Jurkat, Clone E6-1 (cell line): Measurements from ENCODE around the gene RANBP1.

Source experiments
- DNase-seq: peaks from one replicate; pipeline ENCODE4 v3.0.0-alpha.2; 2011; ENCODE audit warnings: low read depth, low spot score
- H3K4me3 ChIP-seq: 2 replicates; pipeline ENCODE4 v1.5.1; 2011; ENCODE audit warnings: mild to moderate bottlenecking, low read length, control low read depth, moderate library complexity

The RANBP1 gene

DNA sequence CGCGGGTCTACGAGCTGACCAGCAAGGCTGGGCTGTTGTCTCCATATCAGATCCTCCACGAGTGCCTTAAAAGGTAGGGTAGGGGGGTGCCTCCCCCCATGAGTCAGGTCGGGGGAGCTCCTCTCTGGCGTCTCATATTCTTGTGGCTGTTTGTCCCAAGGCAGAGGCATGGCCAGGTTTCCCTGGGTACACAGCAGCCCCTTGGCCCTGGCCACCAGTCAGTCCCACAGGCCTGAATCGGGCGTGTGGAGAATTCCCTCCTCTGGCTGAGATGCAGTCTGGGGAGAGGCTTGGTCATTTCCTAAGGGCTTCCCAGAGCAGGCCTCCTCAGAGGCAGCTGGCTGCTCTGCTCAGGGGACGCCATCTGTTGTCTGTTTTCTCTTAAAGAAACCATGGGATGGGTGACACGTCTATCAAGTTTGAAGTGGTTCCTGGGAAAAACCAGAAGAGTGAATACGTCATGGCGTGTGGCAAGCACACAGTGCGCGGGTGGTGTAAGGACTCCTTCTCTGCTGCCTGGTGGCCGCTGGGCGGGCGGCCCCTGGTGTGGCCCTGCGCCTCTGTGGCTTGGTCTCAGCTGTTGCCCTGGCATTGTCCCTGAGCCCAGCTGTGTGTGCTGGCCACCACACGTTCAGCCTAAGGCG, 9.6 kb upstream of the RANBP1 start:
- no peak overlapping the region for H3K4me3 ChIP-seq
- DNase-seq: no peak

DNA sequence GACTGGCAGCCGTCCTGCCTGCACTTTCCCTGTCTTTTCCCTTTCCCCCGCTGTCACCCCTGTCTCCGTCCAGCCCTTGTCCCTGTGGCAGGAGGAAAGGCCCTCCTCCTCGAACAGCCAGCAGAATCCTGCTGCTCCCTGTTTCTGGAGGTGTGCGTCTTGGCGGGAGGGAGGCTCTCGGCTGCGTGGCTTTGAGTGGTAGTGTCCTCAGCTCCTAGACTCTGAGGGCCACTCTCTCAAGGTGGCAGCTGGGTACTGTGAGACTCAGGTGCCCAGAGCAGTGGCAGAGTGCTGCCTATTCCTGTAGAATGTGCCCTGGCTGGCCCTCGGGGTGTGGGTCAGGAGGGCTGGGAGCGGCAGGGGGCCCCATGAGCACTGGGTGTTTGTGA, 9.1 kb upstream of the RANBP1 start:
- H3K4me3 ChIP-seq: no peak overlapping the region
- DNase-seq: no peak

DNA sequence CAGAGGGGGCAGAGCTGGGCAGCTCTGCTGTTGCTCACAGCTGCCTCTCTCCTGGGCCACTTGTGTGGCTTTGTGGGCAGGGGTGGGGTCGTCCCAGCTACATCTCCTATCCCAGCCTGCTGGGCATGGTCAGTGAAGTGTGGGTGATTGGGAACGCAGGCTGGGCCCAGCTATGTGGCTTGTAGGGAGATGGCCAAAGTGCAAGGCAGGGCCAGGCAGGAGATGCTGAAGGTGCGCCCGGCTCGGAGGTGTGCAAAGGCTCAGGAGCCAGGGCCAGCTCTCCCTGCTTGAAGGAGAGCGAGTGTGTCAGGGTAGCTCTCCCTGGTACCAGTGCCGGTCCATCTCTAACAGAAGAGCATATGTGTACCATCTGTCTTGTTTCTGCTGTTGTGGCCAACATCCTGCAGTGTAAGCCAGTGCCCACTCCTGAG, 8.4 kb upstream of the RANBP1 start:
- no peak for DNase-seq
- H3K4me3 ChIP-seq: no peak overlapping the region

GRCh38 chr22:20107951-20108756, 7.8 kb upstream of the RANBP1 start:
- DNase-seq: no peak
- no peak overlapping the region for H3K4me3 ChIP-seq

DNA sequence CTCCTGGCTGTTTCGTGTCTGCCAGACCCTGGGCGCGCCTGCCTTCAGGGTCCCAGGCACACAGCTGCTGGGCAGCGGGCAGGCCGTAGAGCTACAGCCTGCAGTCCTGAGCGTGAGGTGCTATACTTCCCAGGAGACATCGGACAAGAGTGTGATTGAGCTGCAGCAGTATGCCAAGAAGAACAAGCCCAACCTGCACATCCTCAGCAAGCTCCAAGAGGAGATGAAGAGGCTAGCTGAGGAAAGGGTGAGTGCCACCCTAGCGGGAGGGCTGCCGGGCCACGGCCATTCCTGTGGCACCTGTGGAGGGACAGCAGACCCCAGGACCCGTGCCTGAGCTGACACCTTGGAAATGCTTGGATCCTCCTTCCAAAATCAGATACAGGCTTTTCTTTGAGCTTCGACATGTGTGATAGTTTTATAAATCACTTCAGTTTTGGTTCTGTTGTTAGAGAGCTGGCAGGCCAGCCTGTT, 7.1 kb upstream of the RANBP1 start:
- DNase-seq: no peak
- H3K4me3 ChIP-seq: no peak overlapping the region

DNA sequence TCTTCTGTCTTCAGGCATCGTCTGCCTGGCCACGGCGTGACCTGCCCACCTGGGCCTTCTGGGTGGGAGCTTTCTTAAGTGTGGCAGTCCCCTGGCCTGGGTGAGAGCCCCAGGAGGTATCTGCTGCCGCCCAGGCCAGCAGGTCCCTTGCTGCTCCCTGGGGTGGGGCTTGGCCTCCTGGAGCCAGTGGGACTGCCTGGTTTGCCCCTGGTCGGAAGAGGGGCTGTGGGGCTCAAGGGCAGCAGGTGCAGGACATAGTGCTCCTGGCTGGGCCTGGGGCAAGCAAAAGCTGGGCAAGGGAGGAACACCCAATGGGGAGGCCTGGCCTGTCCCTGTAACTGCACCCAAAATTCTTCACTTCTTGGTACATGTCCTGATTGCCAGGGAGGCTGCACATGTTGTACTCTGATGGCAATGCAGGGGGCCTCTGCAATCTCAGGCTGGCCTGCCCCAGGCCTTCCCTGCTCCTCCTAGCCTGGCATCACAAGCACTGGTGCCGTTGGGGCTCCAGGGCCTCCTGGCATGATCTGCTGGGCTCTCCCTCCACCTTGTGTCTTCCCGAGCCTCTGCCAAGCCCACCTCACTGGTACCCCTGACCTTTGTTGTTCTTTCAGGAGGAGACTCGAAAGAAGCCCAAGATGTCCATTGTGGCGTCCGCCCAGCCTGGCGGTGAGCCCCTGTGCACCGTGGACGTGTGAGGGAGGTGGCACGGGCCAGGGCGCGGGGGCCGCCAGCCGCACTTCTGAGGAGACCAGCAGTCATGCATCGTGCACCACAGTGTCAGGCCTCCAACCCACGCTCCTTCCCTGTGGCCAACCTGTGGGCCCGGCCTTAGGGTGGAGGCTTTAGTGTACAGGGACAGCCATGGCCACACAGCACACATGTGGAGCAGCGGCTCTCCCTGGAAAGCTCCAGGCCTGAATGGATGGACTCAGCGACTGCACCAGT, 6.2 kb upstream of the RANBP1 start:
- H3K4me3 ChIP-seq: no peak overlapping the region
- DNase-seq: no peak

DNA sequence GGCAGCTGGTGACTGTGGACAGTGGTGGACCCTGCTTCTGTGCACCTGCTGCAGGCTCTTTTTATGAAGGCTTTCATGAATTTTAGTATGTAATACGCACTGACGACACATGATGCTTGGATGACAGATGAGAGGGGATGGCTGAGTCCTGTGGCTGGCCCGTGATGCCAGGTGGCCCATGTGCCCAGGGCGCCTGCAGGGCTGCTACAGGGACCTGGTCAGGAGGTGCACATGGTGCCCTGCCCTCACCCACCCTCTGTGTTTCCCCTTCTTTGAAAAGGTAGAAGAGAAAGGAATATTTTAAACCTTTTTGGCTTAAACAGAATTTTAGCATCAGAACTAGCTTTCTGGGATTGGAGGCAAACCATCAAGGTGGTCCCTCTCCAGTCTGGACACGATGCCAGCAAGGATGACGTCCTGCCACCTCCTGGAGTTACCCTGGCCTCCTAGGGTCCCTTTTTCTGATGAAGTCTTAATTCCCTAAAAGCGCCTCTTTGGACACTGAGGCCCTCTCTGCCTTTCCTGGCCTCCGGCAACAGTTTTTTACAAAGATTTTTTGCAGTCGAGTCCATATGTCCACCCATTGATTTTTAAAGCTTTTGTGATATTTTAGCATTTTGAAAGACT, 5.4 kb upstream of the RANBP1 start:
- no peak overlapping the region for H3K4me3 ChIP-seq
- no peak for DNase-seq

GRCh38 chr22:20111045-20111688, 4.7 kb upstream of the RANBP1 start:
- DNase-seq: peak; percentile 85
- H3K4me3 ChIP-seq: no peak overlapping the region

- no peak for DNase-seq
- H3K4me3 ChIP-seq: no peak overlapping the region
These were observed 3.9 kb upstream of the RANBP1 start for GRCh38 chr22:20111689-20112622.

DNA sequence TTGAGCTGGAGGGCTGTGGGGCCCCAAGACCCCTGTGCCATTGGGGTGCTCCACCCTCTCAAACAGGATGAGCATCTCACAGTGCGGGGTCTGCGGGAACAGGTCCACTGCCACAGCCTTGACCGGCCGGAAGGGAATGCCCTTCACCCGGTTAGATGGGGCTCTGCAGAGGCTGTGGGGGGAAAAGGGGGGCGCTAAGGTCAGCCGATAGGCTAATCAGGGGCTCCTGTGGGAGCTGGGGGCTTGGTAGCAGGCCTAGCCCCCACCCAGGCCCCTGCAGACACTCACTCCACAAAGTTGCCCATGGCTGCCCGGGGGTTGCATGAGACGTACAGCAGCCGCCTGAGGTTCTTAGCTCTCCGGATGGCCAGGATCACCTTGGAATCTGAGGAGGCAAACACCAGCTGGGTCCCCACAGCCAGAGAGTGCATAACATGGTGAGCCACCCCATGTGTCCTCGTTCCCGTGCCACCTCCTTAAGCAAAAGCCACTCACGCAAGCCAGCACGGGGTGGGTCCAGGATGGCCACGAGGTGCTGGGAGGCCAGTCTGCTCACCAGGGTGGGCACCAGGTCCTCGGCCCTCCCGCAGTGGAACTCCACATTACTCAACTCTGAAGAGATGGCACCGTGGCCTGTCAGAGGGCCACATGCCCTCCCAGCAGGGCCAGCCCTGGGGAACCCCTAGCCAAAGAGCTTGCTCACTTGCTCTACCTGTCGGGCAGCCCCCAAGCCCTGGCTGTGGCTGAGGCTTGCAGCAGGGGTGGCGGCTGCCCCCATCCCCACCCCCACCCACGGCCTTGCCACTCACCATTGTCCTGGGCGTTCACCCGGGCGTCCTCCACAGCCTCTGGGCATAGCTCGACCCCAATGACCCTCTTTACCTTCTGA, 3.0 kb upstream of the RANBP1 start:
- H3K4me3 ChIP-seq: no peak overlapping the region
- DNase-seq: no peak

DNA sequence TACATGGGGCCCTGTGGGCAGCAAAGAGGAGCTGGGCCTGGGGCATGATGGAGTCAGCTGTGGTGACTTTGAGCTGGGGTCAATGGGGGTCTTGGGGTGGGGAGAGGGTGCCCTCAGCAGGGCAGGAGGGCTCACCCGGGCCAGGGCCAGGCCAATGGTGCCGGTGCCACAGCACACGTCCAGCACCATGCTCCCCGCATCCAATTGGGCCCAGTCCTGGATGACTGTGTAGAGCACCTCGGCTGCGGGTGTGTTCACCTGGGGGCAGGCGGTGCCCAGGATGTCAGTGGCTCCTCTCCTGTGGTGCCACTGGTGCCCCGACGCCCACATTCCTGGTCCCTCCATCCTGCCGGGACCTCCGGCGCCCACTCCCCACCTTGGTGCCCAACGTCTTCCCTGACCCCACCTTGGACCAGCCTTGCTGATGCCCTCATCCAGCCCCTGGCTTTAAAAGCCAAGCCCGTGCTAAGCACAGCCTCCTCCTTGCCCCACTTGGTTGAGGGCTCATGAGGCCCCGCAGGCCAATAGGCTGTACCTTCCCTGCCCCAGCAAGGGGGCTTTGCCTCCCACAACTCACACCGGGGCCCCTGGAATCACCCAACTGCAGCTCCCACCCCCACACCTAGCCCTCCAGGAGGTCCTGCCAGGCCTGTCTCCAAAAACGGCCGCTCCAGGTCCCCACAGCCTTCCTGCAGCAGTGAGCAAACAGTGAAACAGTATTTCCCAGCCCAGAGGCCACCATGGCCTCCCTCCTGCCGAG, 2.2 kb upstream of the RANBP1 start:
- no peak for DNase-seq
- H3K4me3 ChIP-seq: no peak overlapping the region

DNA sequence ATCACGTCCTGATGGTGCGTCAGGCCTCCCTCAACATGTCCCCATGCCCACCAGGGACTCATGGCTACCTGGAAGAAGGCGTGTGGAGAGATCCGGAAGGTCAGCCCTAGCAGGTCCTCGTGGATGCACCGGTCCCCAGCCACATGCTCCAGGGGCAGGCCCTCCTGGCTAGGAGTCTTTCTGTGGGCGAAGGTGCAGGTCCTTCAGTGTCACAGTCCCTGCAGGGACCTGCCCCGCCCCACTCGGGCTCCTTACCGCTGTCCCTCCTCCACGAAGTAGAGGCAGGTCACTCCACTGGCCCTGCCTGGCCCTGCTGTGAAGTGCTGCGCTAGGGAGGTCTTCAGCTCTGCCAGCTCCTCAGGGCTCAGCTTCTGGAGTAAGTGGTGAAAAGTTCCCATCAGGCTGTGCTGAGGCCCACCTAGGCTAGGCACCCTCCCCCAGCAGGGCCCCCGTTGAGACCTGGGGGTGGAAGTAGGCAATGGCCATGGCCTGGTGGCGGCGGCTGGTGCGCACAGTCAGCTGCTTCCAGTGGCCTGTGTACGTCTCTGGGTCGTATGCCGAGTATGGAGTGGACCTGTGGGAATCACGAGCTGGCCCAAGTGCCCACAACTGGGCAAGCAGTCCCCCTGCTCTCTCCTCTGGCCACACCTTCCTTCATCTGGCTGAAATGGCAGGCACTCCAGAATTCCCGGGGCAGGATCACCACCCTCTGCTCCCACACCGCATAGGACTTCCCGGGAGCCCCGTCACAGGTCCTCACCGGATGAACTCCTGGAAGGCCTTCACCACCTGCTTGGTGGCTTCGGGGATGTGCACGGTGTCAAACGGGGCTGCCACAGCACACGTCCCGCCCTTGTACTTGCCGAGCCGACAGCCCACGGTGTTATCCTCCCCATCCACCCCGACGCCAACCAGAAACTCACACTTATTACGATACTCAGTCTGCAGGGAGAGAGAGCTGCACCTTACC, 1.1 kb upstream of the RANBP1 start:
- H3K4me3 ChIP-seq: no peak overlapping the region
- no peak for DNase-seq

GRCh38 chr22:20116376-20116950, 559 bp downstream of the RANBP1 start:
- H3K4me3 ChIP-seq: peak overlapping the region; percentile 89
- DNase-seq: no peak

DNA sequence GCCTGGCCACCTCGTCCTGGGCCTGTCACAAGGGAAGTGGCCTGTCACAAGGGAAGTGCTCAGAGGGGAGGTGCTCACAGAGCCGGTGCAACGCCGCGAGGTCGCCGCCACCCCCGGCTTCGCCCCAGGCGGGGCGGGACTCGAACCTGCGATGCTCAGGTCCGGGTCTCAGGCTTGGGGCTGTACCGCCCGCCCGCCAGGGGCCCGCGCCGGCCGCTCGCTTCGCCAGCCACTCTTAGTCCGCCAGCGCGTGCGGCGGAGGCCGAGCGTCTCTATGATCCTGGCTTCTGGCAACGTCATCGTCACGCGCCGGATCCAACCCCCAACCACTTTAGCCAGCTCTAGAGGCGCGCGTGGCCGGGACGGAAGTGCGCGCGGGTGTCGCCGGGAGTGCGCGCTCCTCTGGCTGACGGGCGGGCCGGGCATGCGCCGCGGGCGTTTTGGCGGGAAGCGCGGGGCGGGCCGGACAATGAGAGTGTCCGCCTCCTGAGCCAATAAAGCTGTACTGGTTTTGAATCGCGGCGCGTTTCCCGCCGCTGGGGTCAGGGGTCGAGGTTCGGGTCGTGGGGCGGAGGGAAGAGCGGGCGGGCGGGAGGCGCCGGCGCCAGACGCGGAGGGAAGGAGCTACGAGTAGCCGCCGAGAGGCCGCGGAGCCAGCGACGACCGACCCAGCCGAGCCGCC, 1.2 kb downstream of the RANBP1 start, which contains the start of gene TRMT2A:
Gene TRMT2A (minus strand): TSS at position 276 of the 682 bp plus-strand sequence. CDS start 320 bp downstream, outside the sequence.
- DNase-seq: peak; percentile 96
- peak within 1 kb of the TSS; percentile 98 for H3K4me3 ChIP-seq
